KOPT-K1 (cell line): ENCODE data around the gene PPP1R15A.
"Not testable (repeated sequence)": the region's sequence is repeated elsewhere in the genome, so short reads cannot be mapped to it uniquely, and the experiment has no call there.

Experiments
- H3K27ac ChIP-seq: fragments of 200-600 bp; sonication (generic); 2 replicates; pipeline ENCODE4 v1.5.1; 2016; ENCODE audit warnings: antibody characterized with exemption, mild to moderate bottlenecking, low read depth, low read length; ENCODE audit not compliant: poor library complexity, severe bottlenecking
- H3K36me3 ChIP-seq: fragments of 200-600 bp; sonication (generic); 2 replicates; pipeline ENCODE4 v1.5.1; 2017; ENCODE audit warnings: antibody characterized with exemption, mild to moderate bottlenecking, low read length, moderate library complexity; ENCODE audit not compliant: insufficient read depth
- H3K9me3 ChIP-seq: fragments of 200-600 bp; sonication (generic); 2 replicates; pipeline ENCODE4 v1.5.1; 2017; ENCODE audit warnings: antibody characterized with exemption, low read length, mild to moderate bottlenecking; ENCODE audit not compliant: insufficient read depth, poor library complexity, severe bottlenecking

Gene PPP1R15A

DNA sequence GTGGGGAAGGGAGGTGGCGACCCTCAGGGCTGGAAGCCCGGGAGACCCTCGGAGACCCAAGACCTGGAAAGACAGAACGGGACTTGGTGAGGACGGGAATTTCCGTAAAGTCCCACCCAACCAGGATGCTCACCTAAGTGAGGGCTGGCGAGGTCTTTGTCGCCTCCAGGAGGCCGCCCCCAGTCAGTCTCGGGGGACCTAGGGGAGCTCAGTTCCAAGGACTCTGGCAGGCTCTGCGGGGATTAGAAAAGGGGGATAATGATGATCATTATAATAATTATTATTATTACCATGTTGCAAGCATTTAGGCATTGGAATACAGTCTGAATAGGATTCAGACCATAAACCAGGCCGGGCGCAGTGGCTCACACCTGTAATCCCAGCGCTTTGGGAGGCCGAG, 26.8 kb upstream of the PPP1R15A start:
- Histone ChIP-seq H3K36me3 (no peaks in the 10 kb centered on the region), H3K27ac (no peak overlapping the region), H3K9me3 (no peaks in the 10 kb centered on the region)

DNA sequence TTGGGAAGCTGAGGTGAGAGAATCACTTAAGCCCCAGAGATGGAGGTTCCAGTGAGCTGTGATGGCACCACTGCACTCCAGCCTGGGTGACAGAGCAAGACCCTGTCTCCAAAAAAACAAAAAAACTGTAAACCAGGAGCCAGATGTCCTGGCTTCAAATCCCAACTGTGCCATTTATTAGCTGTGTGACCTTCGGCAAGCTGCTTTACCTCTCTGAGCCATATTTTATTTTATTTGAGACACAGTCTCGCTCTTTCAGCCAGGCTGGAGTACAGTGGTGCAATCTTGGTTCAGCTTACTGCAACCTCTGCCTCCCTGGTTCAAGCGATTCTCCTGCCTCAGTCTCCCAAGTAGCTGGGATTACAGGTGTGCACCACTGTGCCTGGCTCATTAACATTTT, 25.6 kb upstream of the PPP1R15A start:
- H3K36me3 ChIP-seq, H3K9me3 ChIP-seq: not testable (repeated sequence)

DNA sequence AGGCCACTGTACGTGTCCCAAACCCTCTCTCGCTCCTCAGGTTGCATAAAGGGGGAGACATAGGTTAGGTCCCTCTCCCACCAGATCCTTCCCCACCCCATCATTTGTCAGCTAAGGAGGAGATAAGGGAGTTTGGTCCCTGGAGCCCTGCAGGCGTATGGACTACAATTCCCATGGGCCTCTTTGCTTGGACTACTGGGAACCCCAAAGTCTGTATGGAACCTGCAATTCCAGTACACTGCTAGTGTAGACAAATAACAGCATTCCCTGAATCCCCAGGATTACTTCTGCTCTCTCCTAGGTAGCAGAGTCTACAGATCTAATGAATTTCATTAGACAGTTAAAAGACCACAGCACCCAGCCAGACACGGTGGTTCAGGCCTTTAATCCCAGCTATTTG, 19.9 kb upstream of the PPP1R15A start:
- Histone ChIP-seq H3K27ac (no peak overlapping the region), H3K9me3 (no peaks in the 10 kb centered on the region), H3K36me3 (no peaks in the 10 kb centered on the region)

More for the DNA sequence above, 25.6 kb upstream of the PPP1R15A start:
- not testable (repeated sequence) for H3K27ac ChIP-seq

DNA sequence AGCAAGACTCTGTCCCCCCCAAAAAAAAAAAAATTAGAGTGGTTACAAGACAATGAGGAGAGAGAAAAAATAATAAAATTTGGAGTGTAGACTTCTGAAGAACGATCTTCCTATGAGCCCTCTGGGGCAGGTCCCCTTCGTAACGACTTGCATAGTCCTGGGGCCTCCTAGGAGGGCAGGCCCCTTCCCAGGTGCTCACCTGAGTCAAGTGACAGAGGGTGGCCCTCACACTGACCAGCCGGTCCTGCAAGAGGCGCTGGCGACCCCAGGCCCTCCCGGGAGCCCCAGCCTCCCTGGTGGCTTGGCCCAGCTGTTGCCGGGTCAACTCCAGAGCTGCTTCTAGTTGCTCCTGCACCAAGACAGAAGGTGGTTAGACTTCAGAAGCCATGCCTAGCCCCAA, 18.7 kb upstream of the PPP1R15A start:
- Histone ChIP-seq H3K36me3 (no peaks in the 10 kb centered on the region), H3K9me3 (no peaks in the 10 kb centered on the region), H3K27ac (no peak overlapping the region)

DNA sequence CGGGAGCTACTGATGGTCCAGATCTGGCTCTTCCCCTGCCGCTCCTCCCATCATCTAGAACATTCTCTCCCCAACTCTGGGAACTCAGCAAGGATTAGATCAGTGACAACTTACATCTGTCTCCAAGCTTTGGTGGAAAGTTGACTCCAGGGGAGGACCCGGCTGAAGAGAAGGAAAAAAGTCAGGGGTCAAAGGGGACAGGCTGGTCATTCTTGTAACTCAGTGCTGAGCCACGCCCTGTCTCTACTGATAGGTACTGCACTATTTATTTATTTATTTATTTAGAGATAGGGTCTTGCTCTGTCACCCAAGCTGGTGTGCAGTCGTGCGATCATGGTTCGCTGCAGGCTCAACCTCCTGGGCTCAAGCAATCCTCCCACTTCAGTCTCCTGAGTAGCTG, 18.1 kb upstream of the PPP1R15A start:
- H3K9me3 ChIP-seq = no peaks in the 10 kb centered on the region
- H3K36me3 ChIP-seq = no peaks in the 10 kb centered on the region
- no peak overlapping the region for H3K27ac ChIP-seq

DNA sequence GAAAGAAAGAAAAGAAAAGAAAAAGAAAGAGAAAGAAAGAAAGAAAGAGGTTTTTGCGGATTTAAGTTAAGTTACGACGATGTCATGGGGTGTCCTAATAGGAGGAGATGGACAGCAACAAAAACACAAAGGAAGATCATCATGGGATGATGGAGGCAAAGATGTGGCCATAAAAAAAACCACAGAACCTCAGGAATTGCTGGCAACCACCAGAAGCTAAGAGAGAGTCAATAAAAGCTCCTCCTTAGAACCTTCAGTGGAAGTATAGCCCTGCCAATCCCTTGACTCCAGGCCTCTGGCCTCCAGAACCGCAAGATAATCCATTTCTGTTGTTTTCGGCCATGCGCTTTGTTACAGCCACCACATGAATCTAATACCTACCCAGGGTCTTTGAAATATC, 15.3 kb upstream of the PPP1R15A start:
- Histone ChIP-seq H3K27ac (no peak overlapping the region), H3K9me3 (no peaks in the 10 kb centered on the region), H3K36me3 (no peaks in the 10 kb centered on the region)

DNA sequence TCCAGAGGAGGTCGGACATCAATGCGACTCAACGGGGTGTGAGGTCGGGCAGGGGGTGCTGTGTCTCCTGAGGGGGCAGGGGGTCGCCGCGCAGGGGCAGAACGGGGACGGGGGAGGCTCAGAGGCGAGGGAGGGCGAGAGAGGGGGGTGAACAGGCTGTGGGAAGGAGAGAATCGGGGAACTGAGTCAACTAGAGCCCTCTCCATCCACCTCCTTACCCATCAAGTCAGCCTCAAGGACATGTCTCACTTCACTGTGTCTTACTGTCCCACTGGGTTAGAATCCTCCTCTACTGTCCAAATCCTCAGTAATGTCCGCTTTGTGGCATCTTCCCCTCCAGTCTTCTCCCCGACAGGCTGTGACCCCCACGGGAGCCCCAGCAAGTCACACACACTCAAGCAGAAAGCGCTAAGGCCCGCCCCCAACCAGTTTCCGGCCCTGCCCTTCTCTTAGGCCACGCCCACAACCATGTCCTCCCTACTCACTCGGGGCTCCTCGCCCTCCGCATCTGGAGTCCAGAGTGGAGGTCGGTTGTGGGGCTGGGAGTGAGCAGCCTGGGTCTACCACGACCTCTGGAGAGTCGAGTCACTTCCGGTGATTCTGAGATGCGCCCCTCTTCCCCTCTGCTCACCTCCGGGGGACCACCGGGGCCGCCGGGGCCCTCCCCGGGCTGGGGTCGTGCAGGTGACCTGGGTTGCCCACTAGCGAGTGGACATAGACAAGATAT, 13.1 kb upstream of the PPP1R15A start:
- no peaks in the 10 kb centered on the region for H3K9me3 ChIP-seq
- no peak overlapping the region for H3K27ac ChIP-seq
- no peaks in the 10 kb centered on the region for H3K36me3 ChIP-seq

DNA sequence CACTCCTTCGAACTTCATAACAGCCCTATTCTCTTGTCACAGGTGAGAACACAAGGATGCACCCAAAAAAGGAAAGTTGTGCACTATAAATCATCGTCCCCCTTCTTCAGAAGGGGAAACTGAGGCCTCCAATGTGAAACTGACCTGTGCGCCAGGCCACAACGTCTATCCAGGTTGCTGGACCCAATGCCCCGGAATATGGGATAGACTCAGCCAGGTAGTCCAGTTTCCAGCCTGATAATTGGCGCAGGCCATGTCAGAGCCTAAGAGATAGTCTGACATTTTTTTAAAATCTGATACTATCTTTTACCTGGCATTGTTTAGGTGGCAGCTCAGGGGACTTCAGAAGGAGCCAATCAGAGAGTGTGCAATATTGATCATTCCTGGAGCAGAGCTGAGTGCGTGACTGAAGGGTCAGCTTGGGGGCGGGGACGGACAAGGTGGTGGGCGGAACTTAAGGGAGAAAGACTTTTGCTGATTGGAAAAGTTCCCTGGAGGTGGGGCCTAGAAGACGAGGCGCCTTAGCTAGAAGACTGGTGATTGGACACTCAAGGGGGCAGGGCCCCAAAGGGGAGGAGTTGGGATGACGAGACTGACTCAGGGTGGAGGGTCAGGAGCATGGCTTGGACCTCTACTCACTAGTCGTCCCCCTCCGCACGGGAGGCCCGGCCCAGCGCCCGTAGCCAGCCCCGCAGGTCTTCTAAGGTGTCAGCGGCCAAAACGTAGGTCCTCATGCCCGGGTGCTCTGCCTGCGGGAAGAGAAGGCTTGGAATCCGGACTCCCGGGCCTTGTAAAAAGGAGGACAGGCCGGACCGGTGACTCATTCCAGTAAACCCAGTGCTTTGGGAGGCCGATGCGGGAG, 12.3 kb upstream of the PPP1R15A start:
- H3K36me3 ChIP-seq = no peaks in the 10 kb centered on the region
- no peaks in the 10 kb centered on the region for H3K9me3 ChIP-seq
- no peak overlapping the region for H3K27ac ChIP-seq

DNA sequence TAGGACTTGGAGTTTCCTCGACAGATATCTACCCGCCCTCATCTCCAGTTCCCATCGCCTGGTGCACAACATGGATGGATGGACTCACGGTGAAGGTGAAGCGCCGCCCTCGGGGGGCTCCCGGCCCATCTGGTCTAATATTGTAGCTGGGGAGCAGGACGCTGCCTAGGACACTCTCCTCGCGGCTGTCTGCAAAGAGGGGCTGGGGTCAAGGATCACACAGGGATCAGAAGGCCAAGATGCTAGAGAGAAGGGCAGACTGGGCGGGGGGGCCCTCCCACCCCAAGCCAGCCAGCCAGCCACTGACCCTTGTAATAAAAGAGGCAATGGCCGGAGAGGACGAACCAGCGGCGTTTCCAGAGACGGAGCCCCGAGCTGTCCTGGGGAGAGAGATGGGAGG, 10.9 kb upstream of the PPP1R15A start:
- Histone ChIP-seq H3K27ac (no peak overlapping the region), H3K9me3 (no peaks in the 10 kb centered on the region), H3K36me3 (no peaks in the 10 kb centered on the region)

DNA sequence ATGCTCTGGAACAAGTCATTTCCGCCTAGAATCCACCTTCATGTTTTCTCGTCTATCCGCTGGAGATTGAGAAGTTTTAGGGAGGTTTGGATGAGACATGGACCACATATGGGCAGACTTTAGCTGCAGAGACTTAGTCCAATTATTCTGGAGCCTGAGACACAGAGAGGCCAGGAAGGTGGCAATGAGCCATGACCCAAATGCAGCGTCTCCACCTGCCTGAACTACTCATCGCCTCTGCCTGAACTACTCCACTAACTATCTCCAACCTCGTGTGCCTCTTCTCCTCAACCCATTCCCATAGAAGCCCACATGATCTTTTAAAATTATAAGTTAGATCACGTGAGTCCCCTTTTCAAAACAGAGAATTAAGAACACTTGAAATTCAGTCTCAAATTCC, 9.4 kb upstream of the PPP1R15A start:
- H3K27ac ChIP-seq = no peak overlapping the region
- H3K36me3 ChIP-seq = no peaks in the 10 kb centered on the region
- no peaks in the 10 kb centered on the region for H3K9me3 ChIP-seq

DNA sequence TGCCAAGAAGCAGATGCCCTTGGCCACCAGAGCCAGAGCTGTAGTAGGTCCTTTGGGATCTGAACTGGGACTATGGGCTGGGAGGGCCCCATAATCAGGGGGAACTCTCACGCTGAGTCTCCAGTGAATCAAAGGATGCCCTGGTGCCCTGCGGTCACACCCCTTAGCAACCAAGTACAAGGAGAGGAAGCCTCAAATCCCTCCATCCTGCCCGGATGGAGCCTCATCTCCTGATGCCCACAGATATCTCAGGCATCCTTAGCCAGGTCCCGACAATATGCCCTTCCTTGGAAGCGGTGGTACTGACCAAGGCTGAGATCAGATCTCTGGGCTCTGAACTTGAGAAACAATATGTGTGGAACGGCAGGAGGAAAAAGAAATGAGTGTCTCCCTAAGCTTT, 5.5 kb upstream of the PPP1R15A start:
- Histone ChIP-seq H3K27ac (no peak overlapping the region), H3K36me3 (no peaks in the 10 kb centered on the region), H3K9me3 (no peaks in the 10 kb centered on the region)

DNA sequence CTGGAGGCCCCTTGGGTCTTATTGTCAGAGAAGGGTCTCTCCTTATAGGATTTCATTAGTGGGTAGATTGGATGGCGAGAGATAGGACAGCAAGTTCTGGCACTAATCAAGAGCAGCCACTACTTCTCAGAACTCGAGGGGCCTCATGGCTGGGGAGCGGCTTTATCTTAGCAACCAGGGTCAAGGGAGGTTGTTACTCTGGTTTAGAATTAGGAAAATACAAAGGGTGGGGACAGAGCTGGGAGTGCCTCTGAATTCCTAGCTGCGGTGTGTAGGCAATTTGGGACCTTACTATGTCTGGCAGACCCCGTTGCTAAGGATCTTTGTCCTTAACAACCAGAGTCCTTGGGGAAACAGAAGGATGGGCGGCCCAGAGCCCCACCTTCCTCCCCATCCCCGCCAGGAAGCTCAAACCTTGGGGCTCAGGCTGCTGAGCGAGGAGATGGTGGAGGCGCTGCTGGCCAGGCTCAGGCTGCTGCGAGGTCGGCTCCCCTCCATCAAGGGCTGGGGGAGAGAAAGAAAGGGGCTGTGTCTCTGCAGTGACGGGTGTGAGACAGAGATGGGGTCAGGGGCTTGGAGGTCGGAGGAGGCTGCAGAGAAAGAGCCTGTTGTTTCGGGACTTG, 5.0 kb upstream of the PPP1R15A start:
- H3K36me3 ChIP-seq = no peaks in the 10 kb centered on the region
- H3K27ac ChIP-seq = no peak overlapping the region
- no peaks in the 10 kb centered on the region for H3K9me3 ChIP-seq

DNA sequence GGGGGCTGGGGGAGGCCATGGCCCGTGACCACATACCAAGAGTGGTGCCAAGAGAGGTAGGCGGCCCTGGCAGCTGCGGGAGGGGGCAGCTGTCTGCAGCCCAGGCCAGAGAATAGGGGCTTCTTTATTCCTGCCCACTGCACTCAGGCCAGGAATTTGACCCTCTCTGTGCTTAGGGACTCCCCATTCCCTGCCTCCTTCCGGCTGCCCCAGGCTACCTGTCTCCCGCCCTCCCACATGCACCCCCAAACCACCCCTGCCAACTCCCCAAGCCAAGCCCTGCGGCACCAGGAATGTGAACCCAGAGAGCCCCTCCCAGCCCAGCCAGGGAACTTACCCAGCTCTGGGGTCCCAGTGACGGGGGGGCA, 4.5 kb upstream of the PPP1R15A start:
- Histone ChIP-seq H3K9me3 (no peaks in the 10 kb centered on the region), H3K36me3 (no peaks in the 10 kb centered on the region), H3K27ac (no peak overlapping the region)

DNA sequence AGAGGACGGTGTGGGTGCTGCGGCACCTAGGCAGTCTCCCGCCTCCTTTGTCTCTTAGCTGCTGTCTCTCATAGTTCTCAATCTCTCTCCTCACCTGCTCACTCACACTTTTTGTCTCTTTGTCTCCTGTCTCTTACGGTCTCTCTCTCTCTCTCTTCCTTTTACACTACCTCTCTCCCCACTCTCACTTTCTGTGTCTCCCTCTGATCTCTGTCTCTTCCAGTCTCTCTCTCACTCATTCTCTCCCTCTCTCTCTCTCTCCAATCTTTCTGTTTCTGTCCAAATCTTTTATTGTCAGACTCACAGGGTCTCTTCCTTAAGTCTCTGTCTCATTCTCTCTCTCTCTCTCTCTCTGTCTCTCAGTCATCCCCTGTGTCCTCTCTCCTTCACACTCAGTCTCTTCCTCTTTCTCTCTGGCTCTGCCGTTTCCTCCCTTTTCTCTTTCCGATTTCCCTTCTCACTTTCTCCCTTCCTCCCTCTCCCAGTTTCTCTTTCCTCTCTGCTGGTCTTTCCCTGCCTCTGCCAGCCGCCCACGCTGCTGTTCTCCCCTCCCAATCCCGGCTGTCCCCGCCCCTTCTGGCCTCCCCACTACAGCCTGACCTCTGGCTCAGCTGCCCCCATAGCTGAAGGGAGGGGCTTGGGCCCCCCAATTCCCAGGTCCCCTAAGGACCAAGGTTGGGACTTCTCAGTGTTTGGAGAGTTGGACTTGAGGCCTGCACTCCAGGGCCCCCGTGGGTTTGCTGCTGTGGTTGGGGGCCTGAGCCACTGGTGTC, 3.9 kb upstream of the PPP1R15A start, which contains the start of gene PLEKHA4:
PLEKHA4 (minus strand) TSS at position 504 of the 773 bp plus-strand sequence. CDS start 997 bp downstream, outside the sequence.
- Histone ChIP-seq H3K27ac (no peak within 1 kb of the TSS), H3K36me3 (no peaks in the 10 kb centered on the region), H3K9me3 (no peaks in the 10 kb centered on the region)

DNA sequence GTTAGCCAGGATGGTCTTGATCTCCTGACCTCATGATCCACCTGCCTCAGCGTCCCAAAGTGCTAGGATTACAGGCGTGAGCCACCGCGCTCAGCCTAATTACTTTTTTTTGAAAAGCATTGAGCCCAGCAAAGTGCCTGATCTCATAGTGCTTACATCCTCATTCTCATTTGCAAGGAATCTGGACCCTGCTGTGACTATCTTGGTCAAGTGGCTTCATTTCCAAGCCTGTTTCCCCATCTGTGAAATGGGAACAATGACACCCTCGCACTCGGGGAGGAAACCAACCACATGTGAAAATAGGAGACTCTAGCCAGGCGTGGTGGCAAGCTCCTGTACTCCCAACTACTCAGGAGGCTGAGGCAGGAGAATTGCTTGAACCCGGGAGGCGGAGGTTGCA, 2.2 kb upstream of the PPP1R15A start:
- H3K36me3 ChIP-seq = peaks cover 7% of the 10 kb centered on the region; the same call in 1 of the 2 replicates
- no peaks in the 10 kb centered on the region for H3K9me3 ChIP-seq
- H3K27ac ChIP-seq = no peak overlapping the region
